RWPE1 (cell line): ENCODE data around the gene ZNF474.

Source experiments
- CTCF ChIA-PET: fragments of 350-600 bp; sonication (Branson Sonifier 250); formaldehyde crosslinking; extraction: SDS; loops from one replicate; lab custom pipeline; 2021; lab: Yijun Ruan, JAX
- POLR2A ChIA-PET: fragments of 400-600 bp; formaldehyde crosslinking; extraction: SDS; loops from one replicate; lab custom pipeline; 2020; ENCODE audit warnings: antibody characterized with exemption; ENCODE audit not compliant: low non-redundant PET; lab: Yijun Ruan, JAX
- DNase-seq: peaks from one replicate; pipeline ENCODE4 v3.0.0; 2012; ENCODE audit warnings: low spot score
- H3K27ac ChIP-seq: fragments of 450-650 bp; 2 replicates; pipeline ENCODE4 v1.5.1; 2017
- TF ChIP-seq, protein P1 (sequence below): fragments of 450-650 bp; conservative IDR thresholded peaks from 2 replicates; pipeline ENCODE4 v1.5.1; 2017; ENCODE audit warnings: low read depth, mild to moderate bottlenecking

The ZNF474 gene

DNA sequence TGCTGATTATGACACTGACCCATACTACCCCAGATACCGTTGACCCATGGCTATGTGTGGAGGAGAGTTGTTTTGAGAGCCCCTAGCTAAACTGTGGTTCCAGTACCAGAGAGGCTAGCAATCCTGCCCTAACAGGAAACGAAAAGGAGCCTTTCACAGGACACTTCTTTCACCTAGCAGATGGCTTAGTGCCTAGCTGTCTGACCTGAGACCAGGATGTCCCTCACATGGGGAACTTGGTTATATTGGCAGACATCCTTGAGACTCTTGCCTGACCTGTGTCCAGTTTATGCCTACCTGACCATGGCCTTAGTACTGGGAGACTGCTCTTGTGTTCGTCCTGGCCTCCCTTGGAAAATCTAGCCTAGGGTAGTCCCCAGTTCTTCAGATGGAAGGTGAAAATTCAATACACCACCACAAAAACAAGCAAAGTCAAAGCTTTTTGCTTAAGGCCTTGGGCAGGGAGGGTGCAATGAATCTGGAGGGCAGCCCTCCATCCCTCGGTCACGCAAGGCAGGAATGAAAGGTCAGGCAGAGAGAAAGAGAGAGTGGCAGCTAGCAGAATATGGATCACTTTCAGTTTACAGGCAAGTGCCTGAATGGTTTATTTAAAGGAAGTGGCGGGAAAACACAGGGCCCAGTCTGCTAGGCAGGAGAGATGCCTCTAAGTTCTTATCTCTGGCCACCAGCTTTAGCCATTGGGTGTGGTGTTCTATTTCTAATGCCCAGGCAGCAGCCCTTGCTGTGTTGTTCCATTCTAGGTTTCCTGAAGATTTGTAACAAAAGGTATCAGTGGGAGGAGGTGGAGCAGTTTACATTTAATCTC is 16.4 kb upstream of the ZNF474 start:
- no peak for DNase-seq
- H3K27ac ChIP-seq: no peak overlapping the region
- CTCF ChIA-PET: no interaction called here
- TF ChIP-seq, protein P1, sequence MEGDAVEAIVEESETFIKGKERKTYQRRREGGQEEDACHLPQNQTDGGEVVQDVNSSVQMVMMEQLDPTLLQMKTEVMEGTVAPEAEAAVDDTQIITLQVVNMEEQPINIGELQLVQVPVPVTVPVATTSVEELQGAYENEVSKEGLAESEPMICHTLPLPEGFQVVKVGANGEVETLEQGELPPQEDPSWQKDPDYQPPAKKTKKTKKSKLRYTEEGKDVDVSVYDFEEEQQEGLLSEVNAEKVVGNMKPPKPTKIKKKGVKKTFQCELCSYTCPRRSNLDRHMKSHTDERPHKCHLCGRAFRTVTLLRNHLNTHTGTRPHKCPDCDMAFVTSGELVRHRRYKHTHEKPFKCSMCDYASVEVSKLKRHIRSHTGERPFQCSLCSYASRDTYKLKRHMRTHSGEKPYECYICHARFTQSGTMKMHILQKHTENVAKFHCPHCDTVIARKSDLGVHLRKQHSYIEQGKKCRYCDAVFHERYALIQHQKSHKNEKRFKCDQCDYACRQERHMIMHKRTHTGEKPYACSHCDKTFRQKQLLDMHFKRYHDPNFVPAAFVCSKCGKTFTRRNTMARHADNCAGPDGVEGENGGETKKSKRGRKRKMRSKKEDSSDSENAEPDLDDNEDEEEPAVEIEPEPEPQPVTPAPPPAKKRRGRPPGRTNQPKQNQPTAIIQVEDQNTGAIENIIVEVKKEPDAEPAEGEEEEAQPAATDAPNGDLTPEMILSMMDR: no peak
- POLR2A ChIA-PET: no interaction called here

DNA sequence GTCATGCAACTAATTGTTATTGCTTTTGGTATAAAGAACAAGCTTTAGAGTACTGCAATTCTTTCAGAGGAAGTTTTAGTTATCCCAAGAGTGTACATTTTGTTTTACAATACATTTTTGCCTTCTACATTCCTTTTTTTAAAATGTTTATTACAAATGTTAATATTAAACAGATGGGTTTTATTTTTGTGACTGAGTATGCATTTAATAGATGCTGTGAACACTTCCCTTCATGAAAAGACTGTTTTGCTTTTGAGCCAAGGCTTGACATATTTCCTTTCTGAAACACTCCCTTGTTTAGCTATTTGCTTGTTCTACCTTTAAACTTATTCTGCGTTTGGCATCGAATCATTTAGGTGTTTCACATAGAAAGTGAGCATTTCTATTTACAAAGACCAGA is 14.8 kb upstream of the ZNF474 start:
- no peak overlapping the region for H3K27ac ChIP-seq
- TF ChIP-seq, protein P1: no peak
- ChIA-PET CTCF (interaction anchor here (1.0 kb wide), 1 partner anchor 13 kb away, joined by 3 read pairs; no protein-coding TSS in a partner anchor), POLR2A (no interaction called here)
- DNase-seq: no peak

DNA sequence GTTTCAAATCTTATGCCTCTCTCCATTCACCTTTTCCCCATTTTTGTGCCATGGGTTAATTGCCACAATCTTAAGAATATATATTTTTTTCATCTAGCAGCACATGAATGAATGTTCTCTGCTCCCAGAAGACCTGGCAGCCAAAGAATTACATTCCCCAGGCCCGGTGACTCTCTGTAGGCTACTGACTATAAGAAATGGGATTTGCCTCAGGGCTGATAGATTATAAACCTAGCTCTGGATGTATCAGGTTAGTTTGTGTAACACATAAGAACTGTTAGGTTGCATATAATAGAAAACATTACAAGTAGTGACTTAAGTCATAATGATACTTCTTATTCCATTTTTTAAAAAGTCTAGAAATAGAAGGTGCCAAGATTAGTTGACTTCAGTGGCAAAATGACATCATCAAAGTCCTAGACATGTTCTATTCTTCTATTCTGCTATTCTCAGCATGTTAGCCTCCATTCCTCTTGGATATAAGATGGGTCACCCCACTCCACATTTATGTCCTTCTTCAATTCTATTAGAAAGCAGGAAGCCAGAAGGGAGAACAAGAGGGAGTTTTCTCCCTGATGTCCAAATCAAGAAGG is 10.9 kb upstream of the ZNF474 start:
- POLR2A ChIA-PET: no interaction called here

DNA sequence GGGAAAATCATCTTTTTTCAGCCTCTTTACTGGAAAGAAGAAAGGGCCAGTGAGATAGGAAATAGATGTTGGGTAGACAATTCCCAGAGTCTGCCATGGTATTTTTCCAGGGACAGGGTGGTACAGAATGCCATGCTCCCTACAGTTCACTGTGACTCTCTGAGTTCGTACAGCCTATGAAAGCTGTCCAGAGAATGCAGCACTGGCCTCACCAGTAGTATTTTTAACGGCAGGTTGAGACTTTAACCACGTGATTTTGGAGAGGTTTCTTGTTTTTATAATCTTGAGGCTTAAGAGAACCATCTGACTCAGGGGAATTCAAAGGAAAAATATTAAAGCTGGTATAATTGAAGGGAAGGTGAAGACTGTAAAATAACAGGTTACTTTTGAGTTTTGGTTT is 10.1 kb upstream of the ZNF474 start:
- TF ChIP-seq, protein P1: no peak
- no peak for DNase-seq
- ChIA-PET POLR2A (interaction anchor here (1.0 kb wide), 1 partner anchor 10 kb away, joined by 3 read pairs; the partner anchor contains the start of gene ZNF474), CTCF (no interaction called here)
- no peak overlapping the region for H3K27ac ChIP-seq

More for the DNA sequence above, 10.9 kb upstream of the ZNF474 start:
- TF ChIP-seq, protein P1: no peak
- CTCF ChIA-PET: interaction anchor here (0.6 kb wide), 1 partner anchor 152 kb away, joined by 3 read pairs; no protein-coding TSS in a partner anchor
- no peak for DNase-seq
- H3K27ac ChIP-seq: no peak overlapping the region

DNA sequence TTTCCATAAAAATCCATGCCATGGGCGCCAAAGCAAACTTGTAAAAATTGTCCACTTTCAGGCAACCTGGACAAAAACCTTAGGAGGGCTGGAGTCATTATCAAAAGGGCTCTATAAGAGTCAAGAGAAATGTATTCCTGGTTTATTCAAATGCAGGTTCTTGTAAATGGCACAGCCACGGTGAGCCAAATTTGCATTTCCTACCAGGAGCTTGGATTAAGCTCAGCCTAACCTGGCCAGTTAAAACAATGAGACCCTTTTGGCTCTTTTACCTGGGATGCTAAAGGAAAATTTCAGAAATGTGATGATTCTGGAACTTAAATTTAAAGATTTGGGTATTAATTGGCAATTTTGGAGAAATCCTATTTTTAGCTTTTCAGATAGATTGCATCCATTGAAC is 8.9 kb upstream of the ZNF474 start:
- POLR2A ChIA-PET: no interaction called here
- DNase-seq: no peak
- H3K27ac ChIP-seq: no peak overlapping the region
- CTCF ChIA-PET: interaction anchor here (0.7 kb wide), 1 partner anchor 215 kb away, joined by 3 read pairs; no protein-coding TSS in a partner anchor
- TF ChIP-seq, protein P1: no peak

DNA sequence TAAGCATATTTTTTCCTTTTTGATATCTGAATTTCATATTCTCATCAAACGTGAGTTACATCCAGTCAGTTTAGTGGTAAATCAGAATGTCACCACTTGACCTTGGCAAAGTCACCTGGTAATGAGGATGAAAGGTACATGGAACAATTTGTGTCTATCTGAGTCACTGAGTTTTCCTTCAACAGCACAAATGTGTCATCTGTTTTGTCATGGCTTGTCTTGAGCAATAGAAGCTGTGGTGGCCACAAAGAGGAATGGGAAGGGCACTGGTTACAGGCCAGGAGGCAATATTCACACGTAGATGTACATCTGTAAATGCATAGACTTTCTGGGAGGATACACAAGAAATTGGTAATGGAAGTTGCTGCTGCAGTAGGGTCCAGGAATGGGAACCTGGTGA is 8.4 kb upstream of the ZNF474 start:
- TF ChIP-seq, protein P1: no peak
- ChIA-PET POLR2A (no interaction called here), CTCF (interaction anchor here (0.6 kb wide), 1 partner anchor 210 kb away, joined by 3 read pairs; no protein-coding TSS in a partner anchor)
- no peak overlapping the region for H3K27ac ChIP-seq
- peak; percentile 23 for DNase-seq
